ENCODE data around the gene EPAS1.

EPAS1 gene

DNA sequence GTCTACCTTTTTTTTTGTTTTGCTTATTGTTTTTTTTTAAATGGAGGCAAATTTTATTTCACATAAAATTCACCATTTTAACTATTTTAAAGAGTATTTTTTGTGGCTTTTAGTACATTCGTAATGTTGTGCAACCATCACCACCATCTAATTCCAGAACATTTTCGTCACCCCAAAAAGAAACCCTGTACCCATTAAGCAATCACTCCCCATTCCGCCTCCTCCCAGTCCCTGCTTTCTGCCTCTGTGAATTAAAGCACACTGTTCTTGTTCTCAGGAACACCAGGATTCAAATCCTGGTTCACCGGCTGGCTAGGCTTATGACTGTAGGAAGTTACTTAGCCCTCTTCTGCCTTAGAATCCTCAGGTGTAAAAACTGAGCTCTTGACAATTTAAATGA is 36.9 kb upstream of the EPAS1 start:
- no peak overlapping the region for H3K4me3 ChIP-seq (ENCODE audit: low read depth, low read length)
- H3K27ac ChIP-seq (ENCODE audit: low read depth, low read length): no peak overlapping the region
- H3K9me3 ChIP-seq (ENCODE audit: control insufficient read depth, insufficient read depth, low read depth, low read length): 0 out of 2 replicates have a peak, but pooled peaks cover 3% of the 10 kb centered on the region
- no peak overlapping the region for H3K9ac ChIP-seq (ENCODE audit: low read length)
- H3K4me1 ChIP-seq (ENCODE audit: control insufficient read depth, insufficient read depth, low read length): no peaks in the 10 kb centered on the region
- no peaks in the 10 kb centered on the region for H3K36me3 ChIP-seq (ENCODE audit: control insufficient read depth, insufficient read depth, low read length)
- H3K27me3 ChIP-seq (ENCODE audit: control insufficient read depth, insufficient read depth, low read length): no peaks in the 10 kb centered on the region

DNA sequence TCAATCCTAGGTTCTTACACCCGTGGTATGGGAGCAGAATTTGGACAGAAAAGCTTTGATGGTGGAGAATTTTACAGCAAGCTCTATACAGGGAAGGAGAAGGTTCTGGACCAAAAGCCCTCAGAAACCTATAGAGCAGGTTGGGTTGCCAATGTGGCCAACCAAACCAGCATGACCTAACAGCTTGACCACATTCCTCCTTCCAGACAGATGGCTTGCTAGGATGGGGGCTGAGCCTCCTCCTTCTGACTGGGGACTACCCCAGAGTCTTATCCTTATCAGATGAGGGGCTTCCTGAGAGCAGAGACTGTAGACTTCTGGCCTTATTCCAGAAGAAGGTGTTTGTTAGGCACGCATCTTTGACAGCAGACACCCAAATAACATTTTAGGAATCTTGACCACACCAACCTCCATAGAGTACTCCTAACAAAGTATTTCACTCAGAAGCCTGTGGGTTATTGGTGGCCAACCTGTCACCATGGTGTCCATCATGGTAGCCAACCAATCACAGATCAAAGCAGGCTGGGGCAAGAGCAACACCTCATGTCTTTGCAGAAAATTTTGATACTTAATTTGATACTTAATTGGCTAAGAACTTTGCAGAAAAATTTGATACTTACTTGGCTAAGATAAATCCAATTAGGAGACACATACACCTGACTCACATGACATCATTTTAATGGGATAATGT is 34.8 kb upstream of the EPAS1 start:
- no peak overlapping the region for H3K4me3 ChIP-seq (ENCODE audit: low read depth, low read length)
- no peaks in the 10 kb centered on the region for H3K27me3 ChIP-seq (ENCODE audit: control insufficient read depth, insufficient read depth, low read length)
- H3K9ac ChIP-seq (ENCODE audit: low read length): no peak overlapping the region
- H3K27ac ChIP-seq (ENCODE audit: low read depth, low read length): no peak overlapping the region
- H3K9me3 ChIP-seq (ENCODE audit: control insufficient read depth, insufficient read depth, low read depth, low read length): 0 out of 2 replicates have a peak, but pooled peaks cover 3% of the 10 kb centered on the region
- no peaks in the 10 kb centered on the region for H3K36me3 ChIP-seq (ENCODE audit: control insufficient read depth, insufficient read depth, low read length)
- no peaks in the 10 kb centered on the region for H3K4me1 ChIP-seq (ENCODE audit: control insufficient read depth, insufficient read depth, low read length)

DNA sequence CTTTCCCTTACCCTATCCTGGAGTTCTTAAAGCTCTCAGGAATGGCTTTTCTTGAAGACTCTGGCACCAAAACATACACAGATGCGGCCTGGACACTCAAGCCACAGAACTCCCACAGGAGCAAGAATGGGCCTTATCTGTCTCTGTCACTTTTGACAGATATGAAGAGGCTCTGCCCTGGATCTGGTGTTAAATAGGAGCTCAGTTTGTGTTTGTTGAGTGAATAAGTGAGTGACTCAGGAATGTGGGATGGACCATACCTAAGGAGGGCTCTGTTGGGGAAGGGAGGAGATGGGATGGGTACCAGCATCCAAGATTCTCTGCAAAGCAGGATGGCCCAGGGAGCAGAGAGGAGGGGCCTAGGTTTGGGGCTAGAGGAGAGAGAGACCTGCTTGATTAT is 33.9 kb upstream of the EPAS1 start:
- H3K27ac ChIP-seq (ENCODE audit: low read depth, low read length): no peak overlapping the region
- H3K4me1 ChIP-seq (ENCODE audit: control insufficient read depth, insufficient read depth, low read length): no peaks in the 10 kb centered on the region
- H3K9me3 ChIP-seq (ENCODE audit: control insufficient read depth, insufficient read depth, low read depth, low read length): 0 out of 2 replicates have a peak, but pooled peaks cover 3% of the 10 kb centered on the region
- H3K9ac ChIP-seq (ENCODE audit: low read length): no peak overlapping the region
- no peaks in the 10 kb centered on the region for H3K27me3 ChIP-seq (ENCODE audit: control insufficient read depth, insufficient read depth, low read length)
- H3K36me3 ChIP-seq (ENCODE audit: control insufficient read depth, insufficient read depth, low read length): no peaks in the 10 kb centered on the region
- H3K4me3 ChIP-seq (ENCODE audit: low read depth, low read length): no peak overlapping the region

DNA sequence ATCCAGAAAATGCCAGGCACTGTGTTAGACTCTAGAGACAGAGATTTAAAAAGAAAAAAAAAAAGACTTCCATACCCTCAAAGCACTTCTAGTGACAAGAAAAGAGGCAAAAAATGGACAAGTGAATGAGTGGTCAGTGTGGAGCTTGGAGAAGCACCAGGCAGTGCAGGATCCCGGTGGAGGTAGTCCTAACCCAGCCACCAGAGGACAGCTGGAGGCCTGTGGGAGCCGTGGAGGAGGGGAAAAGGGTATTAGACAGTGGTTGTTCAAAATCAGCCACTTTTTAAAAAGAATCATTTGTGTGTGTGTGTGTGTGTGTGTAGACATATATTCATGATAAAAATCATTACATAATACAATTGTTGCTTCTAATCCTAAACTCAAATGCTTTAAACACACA is 32.8 kb upstream of the EPAS1 start:
- H3K36me3 ChIP-seq (ENCODE audit: control insufficient read depth, insufficient read depth, low read length): no peaks in the 10 kb centered on the region

DNA sequence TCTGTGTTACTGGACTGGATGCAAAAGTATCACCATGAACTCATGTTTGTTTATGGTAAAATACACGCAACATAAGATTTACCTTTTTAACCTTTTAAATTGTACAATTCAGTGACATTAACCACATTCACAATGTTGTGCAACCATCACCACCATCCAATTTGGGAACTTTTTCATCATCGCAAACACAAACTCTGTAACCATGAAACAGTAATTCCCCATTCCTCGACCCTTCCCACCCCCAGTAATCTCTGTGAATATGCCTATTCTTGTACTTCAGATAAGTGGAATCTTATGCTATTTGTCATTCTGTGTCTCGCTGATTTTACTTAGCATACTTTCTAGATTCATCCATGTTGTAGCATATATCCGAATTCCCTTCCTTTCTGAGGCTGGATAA is 31.1 kb upstream of the EPAS1 start:
- no peaks in the 10 kb centered on the region for H3K36me3 ChIP-seq (ENCODE audit: control insufficient read depth, insufficient read depth, low read length)
- no peak overlapping the region for H3K27ac ChIP-seq (ENCODE audit: low read depth, low read length)
- H3K9ac ChIP-seq (ENCODE audit: low read length): no peak overlapping the region
- no peaks in the 10 kb centered on the region for H3K27me3 ChIP-seq (ENCODE audit: control insufficient read depth, insufficient read depth, low read length)
- H3K4me3 ChIP-seq (ENCODE audit: low read depth, low read length): no peak overlapping the region
- H3K9me3 ChIP-seq (ENCODE audit: control insufficient read depth, insufficient read depth, low read depth, low read length): no peaks in the 10 kb centered on the region
- peaks cover 6% of the 10 kb centered on the region; the same call in 1 of the 2 replicates for H3K4me1 ChIP-seq (ENCODE audit: control insufficient read depth, insufficient read depth, low read length)

More for the DNA sequence above, 32.8 kb upstream of the EPAS1 start:
- no peak overlapping the region for H3K27ac ChIP-seq (ENCODE audit: low read depth, low read length)
- H3K27me3 ChIP-seq (ENCODE audit: control insufficient read depth, insufficient read depth, low read length): no peaks in the 10 kb centered on the region
- no peak overlapping the region for H3K9ac ChIP-seq (ENCODE audit: low read length)
- no peaks in the 10 kb centered on the region for H3K4me1 ChIP-seq (ENCODE audit: control insufficient read depth, insufficient read depth, low read length)
- H3K4me3 ChIP-seq (ENCODE audit: low read depth, low read length): no peak overlapping the region
- H3K9me3 ChIP-seq (ENCODE audit: control insufficient read depth, insufficient read depth, low read depth, low read length): no peaks in the 10 kb centered on the region

DNA sequence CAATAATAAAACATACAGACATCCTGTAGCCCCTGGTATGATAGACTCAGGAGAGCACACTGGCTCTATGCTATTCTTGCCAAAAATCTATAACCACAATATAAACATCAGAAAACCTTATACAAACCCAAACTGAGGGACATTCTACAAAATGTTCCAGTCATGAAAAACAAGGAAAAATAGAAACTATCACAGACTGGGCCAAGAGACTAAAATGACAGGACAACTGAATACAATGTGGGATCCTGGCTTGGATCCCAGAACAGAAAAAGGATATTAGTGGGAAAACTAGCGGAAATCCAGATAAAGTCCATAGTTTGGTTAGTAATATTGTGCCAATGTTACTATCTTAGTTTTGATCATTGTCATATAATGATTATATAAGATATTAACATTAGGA is 29.6 kb upstream of the EPAS1 start:
- H3K4me1 ChIP-seq (ENCODE audit: control insufficient read depth, insufficient read depth, low read length): peaks cover 6% of the 10 kb centered on the region; the same call in 1 of the 2 replicates
- no peaks in the 10 kb centered on the region for H3K9me3 ChIP-seq (ENCODE audit: control insufficient read depth, insufficient read depth, low read depth, low read length)
- H3K27me3 ChIP-seq (ENCODE audit: control insufficient read depth, insufficient read depth, low read length): no peaks in the 10 kb centered on the region
- H3K9ac ChIP-seq (ENCODE audit: low read length): no peak overlapping the region
- no peak overlapping the region for H3K4me3 ChIP-seq (ENCODE audit: low read depth, low read length)
- no peaks in the 10 kb centered on the region for H3K36me3 ChIP-seq (ENCODE audit: control insufficient read depth, insufficient read depth, low read length)
- no peak overlapping the region for H3K27ac ChIP-seq (ENCODE audit: low read depth, low read length)

DNA sequence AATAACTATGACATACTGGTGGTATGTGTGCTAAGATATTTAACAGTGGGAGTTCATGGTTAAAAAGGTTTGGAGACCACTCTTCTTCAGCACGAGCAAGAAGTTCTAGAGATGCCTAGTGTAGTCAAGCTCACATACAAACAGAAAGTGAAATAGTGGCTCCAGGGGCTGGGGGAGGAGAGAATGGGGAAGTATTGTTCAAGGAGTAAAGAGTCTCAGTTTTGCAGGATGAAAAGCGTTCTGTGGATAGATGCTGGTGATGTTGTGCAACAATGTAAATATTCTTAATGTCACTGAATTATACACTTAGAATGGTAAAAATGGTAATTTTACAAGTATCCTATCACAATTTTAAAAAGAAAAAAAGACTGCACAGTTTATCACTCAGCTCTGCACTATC is 29.0 kb upstream of the EPAS1 start:
- H3K9me3 ChIP-seq (ENCODE audit: control insufficient read depth, insufficient read depth, low read depth, low read length): no peaks in the 10 kb centered on the region
- H3K27ac ChIP-seq (ENCODE audit: low read depth, low read length): no peak overlapping the region
- H3K4me3 ChIP-seq (ENCODE audit: low read depth, low read length): no peak overlapping the region
- H3K9ac ChIP-seq (ENCODE audit: low read length): no peak overlapping the region
- H3K27me3 ChIP-seq (ENCODE audit: control insufficient read depth, insufficient read depth, low read length): no peaks in the 10 kb centered on the region
- peaks cover 6% of the 10 kb centered on the region; the same call in 1 of the 2 replicates for H3K4me1 ChIP-seq (ENCODE audit: control insufficient read depth, insufficient read depth, low read length)
- no peaks in the 10 kb centered on the region for H3K36me3 ChIP-seq (ENCODE audit: control insufficient read depth, insufficient read depth, low read length)

DNA sequence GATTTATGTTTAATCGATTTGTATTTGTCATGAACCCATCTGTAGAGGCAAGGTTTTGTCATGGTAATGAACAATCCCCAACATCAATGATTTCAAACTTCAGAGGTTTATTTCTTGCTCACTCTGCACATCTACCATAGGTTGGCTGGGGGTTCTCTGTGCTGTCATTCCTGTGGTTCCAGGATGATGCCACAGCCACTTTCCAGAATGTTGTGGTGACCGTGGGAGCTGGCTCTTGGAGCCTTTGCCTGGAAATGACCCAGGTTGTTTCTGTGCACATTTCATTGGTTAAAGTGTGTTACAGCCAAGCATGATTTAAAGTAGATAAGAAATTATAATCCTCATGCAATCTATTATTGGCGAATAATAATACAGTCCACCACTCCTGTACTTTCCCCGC is 28.2 kb upstream of the EPAS1 start:
- Histone ChIP-seq H3K27me3 (ENCODE audit: control insufficient read depth, insufficient read depth, low read length) (no peaks in the 10 kb centered on the region), H3K9ac (ENCODE audit: low read length) (no peak overlapping the region), H3K4me1 (ENCODE audit: control insufficient read depth, insufficient read depth, low read length) (peaks cover 6% of the 10 kb centered on the region; the same call in 1 of the 2 replicates), H3K9me3 (ENCODE audit: control insufficient read depth, insufficient read depth, low read depth, low read length) (no peaks in the 10 kb centered on the region), H3K4me3 (ENCODE audit: low read depth, low read length) (no peak overlapping the region), H3K36me3 (ENCODE audit: control insufficient read depth, insufficient read depth, low read length) (no peaks in the 10 kb centered on the region), H3K27ac (ENCODE audit: low read depth, low read length) (no peak overlapping the region)

DNA sequence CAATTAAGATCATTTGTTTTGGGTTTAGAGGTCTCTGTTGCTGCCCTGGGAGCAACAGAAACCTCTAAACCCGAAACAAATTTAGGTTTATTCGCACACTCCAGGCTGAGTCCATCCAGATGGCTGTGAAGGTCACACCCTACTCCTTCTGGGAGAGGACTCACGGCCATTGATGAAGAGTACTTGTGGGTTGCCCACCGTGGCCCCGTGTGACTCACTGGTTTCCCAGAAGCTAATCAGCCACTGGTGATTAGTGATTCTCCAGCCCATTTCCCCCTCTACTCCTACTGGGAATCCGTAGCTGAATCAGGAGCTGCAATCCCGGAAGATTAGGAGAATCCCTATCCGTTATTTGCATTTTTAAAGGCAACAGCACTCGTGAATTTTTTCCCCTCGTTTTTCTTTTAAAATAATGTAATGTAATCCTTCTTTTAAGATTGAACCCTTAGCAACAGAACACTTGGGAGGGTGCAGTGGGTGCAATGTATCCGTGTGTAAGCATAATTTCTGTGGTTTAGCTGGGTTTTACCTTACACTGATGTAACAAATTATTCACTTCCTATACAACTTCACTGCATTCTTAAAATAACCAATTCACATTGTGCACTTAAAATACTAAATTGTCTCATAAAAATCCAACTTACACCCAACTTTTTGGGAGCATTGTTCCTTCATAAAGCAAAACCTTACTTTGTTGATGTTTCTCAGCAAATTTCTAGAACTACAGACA is 27.5 kb upstream of the EPAS1 start:
- H3K9me3 ChIP-seq (ENCODE audit: control insufficient read depth, insufficient read depth, low read depth, low read length): no peaks in the 10 kb centered on the region
- H3K4me1 ChIP-seq (ENCODE audit: control insufficient read depth, insufficient read depth, low read length): peaks cover 6% of the 10 kb centered on the region; the same call in 1 of the 2 replicates
- H3K9ac ChIP-seq (ENCODE audit: low read length): no peak overlapping the region
- H3K36me3 ChIP-seq (ENCODE audit: control insufficient read depth, insufficient read depth, low read length): no peaks in the 10 kb centered on the region
- H3K4me3 ChIP-seq (ENCODE audit: low read depth, low read length): no peak overlapping the region
- no peak overlapping the region for H3K27ac ChIP-seq (ENCODE audit: low read depth, low read length)
- H3K27me3 ChIP-seq (ENCODE audit: control insufficient read depth, insufficient read depth, low read length): no peaks in the 10 kb centered on the region

DNA sequence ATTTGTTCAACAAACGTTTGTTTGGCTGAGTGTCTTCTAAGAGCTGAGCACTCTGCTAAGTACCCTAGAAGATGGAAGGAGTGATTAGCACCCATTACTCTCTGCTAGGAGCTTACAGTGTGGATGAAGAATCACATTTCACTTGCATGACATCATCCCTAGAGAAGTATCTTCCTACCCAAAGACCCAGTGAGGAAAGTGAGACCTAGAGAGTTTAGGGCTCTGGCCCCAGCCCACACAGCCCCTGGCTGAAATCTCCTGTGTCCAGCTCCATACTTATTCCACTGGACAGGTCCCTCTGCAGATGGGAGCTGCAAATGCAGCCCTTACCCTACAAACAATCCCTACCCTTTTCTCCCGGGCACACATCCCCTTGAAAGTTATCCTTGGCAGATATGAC is 26.8 kb upstream of the EPAS1 start:
- H3K9ac ChIP-seq (ENCODE audit: low read length): no peak overlapping the region
- peaks cover 6% of the 10 kb centered on the region; the same call in 1 of the 2 replicates for H3K4me1 ChIP-seq (ENCODE audit: control insufficient read depth, insufficient read depth, low read length)
- H3K36me3 ChIP-seq (ENCODE audit: control insufficient read depth, insufficient read depth, low read length): no peaks in the 10 kb centered on the region
- no peaks in the 10 kb centered on the region for H3K27me3 ChIP-seq (ENCODE audit: control insufficient read depth, insufficient read depth, low read length)
- no peak overlapping the region for H3K27ac ChIP-seq (ENCODE audit: low read depth, low read length)
- H3K4me3 ChIP-seq (ENCODE audit: low read depth, low read length): no peak overlapping the region
- no peaks in the 10 kb centered on the region for H3K9me3 ChIP-seq (ENCODE audit: control insufficient read depth, insufficient read depth, low read depth, low read length)

DNA sequence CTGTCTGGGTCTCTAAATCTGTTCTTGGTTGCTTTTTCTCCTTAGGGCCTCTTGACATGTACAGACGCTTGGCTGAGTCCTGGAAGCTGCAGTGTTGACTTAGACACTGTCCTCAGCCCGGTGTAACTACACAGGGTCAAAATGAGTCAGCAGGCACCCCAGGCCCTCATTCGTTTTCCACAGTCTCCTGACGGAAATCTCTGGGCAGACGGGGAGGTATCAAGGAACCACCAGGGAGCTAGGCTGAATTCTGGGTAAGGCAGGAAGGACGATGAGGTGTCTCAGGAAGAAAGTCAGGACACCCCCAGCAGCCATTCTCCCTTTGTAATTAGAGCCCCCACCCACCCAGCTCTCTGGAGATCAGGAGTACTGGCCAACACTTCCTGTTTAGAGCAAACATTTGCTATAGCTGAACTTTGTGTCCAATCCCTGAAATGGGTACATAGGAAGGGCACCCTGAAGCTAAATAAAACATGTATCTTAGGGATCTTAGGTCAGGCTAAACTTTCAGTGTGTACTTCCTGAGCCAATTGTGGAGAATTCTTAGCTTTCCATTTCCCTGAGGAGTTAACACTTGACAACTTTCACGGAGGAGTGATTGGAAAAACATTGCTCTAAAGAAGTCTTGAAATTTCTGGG is 23.9 kb upstream of the EPAS1 start:
- Histone ChIP-seq H3K9ac (ENCODE audit: low read length) (no peak overlapping the region), H3K4me1 (ENCODE audit: control insufficient read depth, insufficient read depth, low read length) (peaks cover 6% of the 10 kb centered on the region; the same call in 1 of the 2 replicates), H3K27me3 (ENCODE audit: control insufficient read depth, insufficient read depth, low read length) (no peaks in the 10 kb centered on the region), H3K4me3 (ENCODE audit: low read depth, low read length) (no peak overlapping the region), H3K9me3 (ENCODE audit: control insufficient read depth, insufficient read depth, low read depth, low read length) (no peaks in the 10 kb centered on the region), H3K36me3 (ENCODE audit: control insufficient read depth, insufficient read depth, low read length) (no peaks in the 10 kb centered on the region), H3K27ac (ENCODE audit: low read depth, low read length) (no peak overlapping the region)
